Dedifferentiated amniotic fluid mesenchymal stem cell (primary cell): Measurements from ENCODE around the gene AMMECR1.
"Not testable (repeated sequence)": the region's sequence is repeated elsewhere in the genome, so short reads cannot be mapped to it uniquely, and the experiment has no call there.

ENCODE experiments used
- DNase-seq: peaks from one replicate; pipeline ENCODE4 v3.0.0-alpha.2; 2016; ENCODE audit errors: extremely low spot score

AMMECR1 gene

DNA sequence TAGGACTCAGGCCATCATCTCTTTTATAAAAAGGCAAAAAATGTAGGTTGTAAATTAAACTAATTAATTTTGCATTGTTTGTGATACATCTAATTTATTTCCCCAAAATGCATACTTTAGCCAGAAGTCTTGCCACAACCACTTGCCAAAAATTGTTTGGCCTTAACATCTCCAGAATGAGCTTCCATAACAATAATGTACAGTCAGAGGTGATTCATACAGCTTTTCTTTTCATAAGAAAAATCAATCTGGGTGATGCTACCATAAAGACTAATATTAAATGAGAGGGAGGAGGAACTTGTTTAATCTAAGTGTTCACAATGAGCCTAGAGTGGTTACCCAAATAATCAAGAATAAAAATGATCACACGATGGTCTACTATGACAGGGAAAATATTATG is 59.3 kb downstream of the AMMECR1 start:
- DNase-seq: no peak

GRCh38 chrX:110257889-110258288 is 60.0 kb downstream of the AMMECR1 start:
- DNase-seq: no peak

DNA sequence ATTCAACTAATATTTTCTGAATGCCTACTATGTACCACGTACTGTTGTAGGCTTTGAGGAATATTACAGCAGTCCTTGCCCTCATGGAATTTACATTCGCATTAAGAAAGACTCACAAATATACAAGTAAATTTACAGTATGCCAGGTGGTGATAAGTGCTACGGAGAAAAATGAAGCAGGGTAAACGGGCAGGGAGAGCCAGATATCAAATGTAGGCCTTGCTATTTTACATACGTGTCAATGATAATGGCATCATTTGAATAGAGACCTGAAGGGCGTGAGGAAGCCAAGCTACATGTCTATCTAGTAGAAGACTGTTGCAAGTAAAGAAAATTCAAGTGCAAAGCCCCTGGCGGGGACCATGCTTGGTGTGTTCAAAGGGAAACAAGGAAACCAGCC is 65.2 kb downstream of the AMMECR1 start:
- DNase-seq: no peak

GRCh38 chrX:110251961-110252360 is 65.9 kb downstream of the AMMECR1 start:
- DNase-seq: no peak

- DNase-seq: no peak
Measured at GRCh38 chrX:110251526-110251925, 66.4 kb downstream of the AMMECR1 start.

DNA sequence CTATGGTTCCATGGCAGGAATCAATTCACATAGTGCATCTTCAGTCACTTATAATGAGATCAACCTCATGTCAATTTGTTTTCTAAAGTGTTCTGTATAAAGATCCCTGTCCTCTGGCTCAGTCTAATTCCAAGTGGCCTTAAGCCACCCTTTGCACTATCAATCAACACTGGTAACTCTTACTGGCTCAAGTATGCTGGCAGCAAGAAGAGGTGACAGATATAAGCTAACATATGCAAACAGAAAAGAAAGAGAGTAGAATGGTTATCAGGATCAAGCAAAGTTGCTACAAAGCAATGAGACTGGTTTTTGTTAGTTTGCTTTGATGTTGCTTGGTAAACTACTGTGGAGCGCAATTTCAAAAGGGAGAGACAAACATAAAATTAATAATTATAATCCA is 67.0 kb downstream of the AMMECR1 start:
- no peak for DNase-seq

DNA sequence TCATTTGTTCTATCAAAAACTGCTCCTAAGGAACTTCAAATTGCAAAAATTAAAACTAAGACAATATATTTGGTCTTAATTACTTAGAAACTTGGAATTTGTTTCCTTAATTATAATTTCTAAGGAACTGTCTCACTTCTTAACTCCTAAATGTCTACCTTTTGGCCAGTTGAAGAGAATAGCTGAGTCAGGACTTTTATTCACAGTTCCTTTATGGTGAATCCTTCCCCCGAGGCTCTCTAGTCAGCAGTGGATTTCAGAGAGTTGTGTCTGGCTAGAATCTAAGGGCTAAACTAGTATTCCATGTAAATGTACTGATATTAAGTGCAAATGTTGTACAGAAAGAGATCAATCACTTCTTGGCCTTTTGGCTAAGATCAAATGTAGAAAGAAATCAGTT is 69.3 kb downstream of the AMMECR1 start:
- DNase-seq: no peak

DNA sequence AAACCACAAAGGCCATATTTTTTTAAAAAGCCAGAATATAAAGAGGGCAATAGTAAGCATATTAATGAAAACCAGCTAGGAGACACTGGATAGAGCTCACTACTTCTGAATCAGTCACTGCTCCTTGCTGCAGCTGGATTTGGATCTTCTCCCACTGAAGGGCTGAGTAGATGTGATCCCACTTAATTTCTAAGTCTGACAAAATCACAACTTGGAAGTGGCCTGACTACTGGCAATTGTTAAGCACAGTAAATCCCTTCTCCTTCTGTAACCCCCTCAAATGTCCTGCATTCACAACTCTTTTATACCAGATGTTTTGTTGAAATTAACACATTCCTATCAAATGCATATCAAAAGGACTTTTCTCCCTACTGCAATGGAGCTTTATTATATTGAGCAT is 72.9 kb downstream of the AMMECR1 start:
- no peak for DNase-seq

DNA sequence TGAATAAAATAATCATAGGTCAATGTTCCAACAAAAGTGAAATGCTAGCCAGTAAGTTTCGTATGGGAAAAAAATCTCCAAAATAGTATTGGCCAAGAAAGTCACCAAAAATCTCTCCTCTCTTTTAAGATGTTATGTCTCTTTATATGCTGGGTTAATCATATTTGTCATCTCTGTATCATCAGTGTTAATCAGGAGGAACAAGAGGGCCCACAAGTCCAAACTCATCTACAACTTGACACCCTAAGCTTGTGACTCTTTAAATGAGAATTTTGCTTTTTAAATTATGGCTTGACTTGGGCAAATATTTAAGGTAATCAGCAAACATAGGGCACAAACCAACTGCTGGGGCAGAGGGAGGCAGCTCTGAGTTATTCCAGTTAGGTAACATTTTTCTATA is 75.5 kb downstream of the AMMECR1 start:
- no peak for DNase-seq

DNA sequence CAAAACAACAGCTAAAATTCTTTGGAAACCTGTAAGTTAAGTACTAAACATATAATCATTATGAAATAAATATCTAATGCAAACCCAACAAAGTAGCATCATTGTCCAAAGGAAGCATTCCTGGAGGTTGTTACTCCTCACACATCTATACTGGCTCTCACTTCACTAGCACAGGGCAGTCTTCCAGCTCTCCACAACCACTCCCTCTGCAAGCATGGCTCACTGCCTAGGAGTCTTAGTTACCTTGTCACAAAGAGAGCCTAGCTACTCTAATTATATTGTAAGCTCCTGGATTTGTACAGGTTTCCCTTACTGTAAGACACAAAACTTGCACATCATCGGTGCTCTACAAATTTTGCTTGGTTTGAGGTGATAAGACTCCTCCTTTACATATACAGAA is 76.1 kb downstream of the AMMECR1 start:
- no peak for DNase-seq

DNA sequence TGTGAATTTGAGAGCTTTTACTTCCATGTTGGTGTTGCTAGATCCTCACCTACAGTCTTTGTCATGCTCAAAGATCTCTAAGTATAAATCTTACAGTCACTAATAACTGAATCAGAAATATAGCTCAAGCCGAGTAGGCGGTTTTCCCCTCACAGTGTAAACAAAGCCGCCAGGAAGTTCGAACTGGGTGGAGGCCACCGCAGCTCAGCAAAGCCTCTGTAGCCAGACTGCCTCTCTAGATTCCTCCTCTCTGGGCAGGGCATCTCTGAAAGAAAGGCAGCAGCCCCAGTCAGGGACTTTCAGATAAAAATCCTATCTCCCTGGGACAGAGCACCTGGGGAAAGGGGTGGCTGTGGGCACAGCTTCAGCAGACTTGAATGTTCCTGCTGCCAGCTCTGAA is 79.6 kb downstream of the AMMECR1 start:
- not testable (repeated sequence) for DNase-seq

DNA sequence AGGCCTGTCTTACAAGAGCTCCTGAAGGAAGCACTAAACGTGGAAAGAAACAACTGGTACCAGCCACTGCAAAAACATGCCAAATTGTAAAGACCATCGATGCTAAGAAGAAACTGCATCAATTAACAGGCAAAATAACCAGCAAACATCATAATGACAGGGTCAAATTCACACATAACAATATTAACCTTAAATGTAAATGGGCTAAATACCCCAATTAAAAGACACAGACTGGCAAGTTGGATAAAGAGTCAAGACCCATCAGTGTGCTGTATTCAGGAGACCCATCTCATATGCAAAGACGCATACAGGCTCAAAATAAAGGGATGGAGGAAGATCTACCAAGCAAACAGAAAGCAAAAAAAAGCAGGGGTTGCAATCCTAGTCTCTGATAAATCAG is 86.4 kb downstream of the AMMECR1 start:
- DNase-seq: not testable (repeated sequence)

GRCh38 chrX:110229497-110230111 is 88.3 kb downstream of the AMMECR1 start:
- not testable (repeated sequence) for DNase-seq

- DNase-seq: no peak
Measured at GRCh38 chrX:110228453-110228852, 89.4 kb downstream of the AMMECR1 start.

GRCh38 chrX:110226931-110227330 is 91.0 kb downstream of the AMMECR1 start:
- no peak for DNase-seq

DNA sequence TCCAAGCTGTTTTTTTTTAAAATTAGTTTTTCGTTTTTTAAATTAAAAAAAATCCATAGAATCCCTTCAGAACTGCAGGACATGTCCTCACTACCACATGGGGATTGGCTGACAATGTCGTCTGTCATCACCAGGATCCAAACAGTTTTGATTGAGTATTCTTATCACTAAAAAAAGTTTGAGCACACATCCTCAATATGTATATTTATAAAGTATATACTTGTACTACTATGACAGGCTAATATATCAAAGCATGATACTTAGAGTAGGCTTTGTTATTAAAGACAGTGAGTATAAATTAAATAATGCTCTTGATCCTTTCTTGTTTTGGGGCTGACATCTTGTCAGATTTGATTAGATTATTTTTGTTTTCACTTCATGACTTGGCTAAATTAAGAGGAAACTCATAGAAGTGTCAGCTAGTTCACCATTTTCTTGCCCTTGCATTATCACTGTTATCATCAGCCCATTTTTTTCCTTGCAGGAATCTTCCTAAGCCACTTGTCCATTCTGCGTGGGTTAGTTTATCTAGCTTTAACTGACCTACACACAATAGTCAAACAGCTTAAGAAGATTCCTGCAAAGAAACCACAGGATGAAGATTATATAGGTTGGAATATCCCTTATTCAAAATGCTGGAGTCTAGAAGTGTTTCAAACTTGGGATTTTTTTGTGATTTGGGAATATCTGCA is 92.8 kb downstream of the AMMECR1 start:
- DNase-seq: no peak

GRCh38 chrX:110222497-110223257 is 95.2 kb downstream of the AMMECR1 start:
- no peak for DNase-seq

DNA sequence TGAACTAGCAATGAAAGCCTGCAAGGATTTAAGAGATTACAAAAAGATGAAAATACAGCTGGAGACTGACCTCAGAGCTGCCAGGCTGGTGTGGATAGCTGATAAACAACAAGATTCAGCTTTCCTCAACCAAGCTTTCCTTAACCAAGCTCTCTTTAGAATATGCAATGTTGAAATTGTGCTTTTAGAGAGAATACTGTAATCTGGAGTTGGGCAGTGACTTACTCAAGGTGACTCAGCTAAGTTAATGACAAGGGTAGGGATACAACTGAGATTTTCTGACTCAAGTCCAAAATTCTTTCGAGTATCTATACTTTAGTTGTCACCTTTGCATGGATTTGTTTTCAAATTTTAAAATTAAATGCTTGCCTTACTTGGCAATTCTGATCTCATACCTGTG is 98.0 kb downstream of the AMMECR1 start:
- DNase-seq: no peak

DNA sequence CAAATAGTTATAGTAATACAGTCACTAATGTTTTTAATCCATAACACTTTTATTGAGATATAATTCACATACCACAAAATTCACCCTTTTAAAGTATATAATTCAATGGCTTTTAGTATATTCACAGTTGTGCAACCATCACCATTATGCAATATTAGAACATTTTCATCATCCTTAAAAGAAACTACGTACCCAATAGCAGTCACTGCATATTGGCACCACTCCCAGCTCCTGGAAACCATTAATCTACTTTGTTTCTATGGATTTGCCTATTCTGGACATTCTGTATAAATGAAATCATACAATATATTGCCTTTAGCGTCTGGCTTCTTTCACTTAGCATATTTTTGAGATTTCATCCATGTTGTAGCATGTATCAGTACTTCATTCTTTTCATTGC is 99.3 kb downstream of the AMMECR1 start:
- no peak for DNase-seq

DNA sequence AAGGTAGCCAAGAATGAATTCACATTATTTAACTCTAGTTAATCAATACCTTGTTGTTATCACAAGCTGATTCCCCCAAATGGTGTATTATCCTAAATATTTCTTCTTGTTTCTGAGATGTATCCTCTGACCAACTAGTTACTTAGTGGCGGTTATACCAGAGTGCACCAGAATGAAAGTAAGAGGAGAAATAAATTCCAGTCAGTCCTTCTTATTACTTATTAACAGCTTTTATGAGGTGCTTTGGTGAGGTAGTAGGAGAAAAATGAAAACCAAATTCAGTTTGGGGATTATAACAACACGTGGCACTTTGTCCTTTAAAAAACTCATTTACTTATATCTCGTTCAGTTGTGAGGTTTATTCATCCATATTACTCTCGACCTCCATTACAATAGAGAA is 101.9 kb downstream of the AMMECR1 start:
- no peak for DNase-seq

- DNase-seq: no peak
Measured at GRCh38 chrX:110215411-110215810, 102.5 kb downstream of the AMMECR1 start.

- DNase-seq: no peak
Measured at GRCh38 chrX:110214684-110215083, 103.2 kb downstream of the AMMECR1 start.

DNA sequence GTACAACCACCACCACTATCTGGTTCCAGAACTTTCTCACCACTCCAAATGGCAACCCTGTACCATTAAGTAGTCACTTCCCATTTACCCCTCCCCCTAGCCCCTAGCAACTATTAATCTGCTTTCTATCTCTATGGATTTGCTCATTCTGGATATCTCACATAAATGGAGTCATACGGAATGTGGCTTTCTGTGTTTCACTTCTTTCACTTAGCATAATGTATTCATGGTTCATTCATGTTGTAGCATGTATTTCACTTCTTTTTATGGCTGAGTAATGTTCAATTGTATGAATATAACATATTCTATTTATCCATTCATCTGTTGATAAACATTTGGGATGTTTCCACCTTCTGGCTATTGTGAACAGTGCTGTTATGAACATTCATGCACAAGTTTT is 104.7 kb downstream of the AMMECR1 start:
- no peak for DNase-seq
